ENCODE data around the gene SFT2D2. TPM values are rescaled to one million over a fixed set of nuclear protein-coding genes. Genes with fewer than 3 reads are reported as not detected.
A peak's percentile ranks its signal among the peaks of the same experiment; 100 is the strongest.

The SFT2D2 gene
- total RNA-seq, 1 donor from 2014 or later: 13.3 TPM

GRCh38 chr1:168259567-168259966 lies 33.8 kb downstream of the SFT2D2 start:
- no peak overlapping the region for H3K4me3 ChIP-seq
- intact Hi-C loops (cut with micrococcal nuclease): no loop called here

DNA sequence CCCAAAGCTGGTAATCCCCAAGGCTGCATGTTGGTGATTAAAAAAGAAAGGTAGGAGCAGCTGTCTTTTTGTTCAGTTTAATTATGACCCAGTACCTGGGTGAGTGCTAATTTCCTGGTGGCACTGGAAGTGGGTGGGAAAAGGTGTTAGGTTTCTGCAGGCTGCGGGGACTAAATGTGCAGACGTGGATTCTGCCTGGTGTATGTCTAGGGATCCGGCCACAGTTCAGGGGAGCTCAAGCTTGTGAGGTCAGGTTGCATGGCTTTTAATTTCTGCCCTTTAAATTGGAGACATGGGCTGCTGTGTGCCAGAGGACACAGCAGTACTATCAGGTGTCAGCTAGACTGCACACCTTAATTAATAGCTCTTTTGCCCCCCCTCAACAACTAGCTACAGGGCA lies 34.6 kb downstream of the SFT2D2 start:
- peaks cover 19% of the 10 kb centered on the region for H3K4me1 ChIP-seq
- intact Hi-C loops (cut with micrococcal nuclease): no loop called here

More at GRCh38 chr1:168259567-168259966, 33.8 kb downstream of the SFT2D2 start:
- Histone ChIP-seq H3K27ac (replicated peaks) (no peak overlapping the region), H3K36me3 (peaks cover 22% of the 10 kb centered on the region), H3K4me1 (peaks cover 19% of the 10 kb centered on the region), H3K27me3 (ENCODE audit: low read depth) (no peaks in the 10 kb centered on the region), H3K9me3 (replicated peaks) (peaks cover 27% of the 10 kb centered on the region)
- no peak for DNase-seq
- TF ChIP-seq, protein P1, sequence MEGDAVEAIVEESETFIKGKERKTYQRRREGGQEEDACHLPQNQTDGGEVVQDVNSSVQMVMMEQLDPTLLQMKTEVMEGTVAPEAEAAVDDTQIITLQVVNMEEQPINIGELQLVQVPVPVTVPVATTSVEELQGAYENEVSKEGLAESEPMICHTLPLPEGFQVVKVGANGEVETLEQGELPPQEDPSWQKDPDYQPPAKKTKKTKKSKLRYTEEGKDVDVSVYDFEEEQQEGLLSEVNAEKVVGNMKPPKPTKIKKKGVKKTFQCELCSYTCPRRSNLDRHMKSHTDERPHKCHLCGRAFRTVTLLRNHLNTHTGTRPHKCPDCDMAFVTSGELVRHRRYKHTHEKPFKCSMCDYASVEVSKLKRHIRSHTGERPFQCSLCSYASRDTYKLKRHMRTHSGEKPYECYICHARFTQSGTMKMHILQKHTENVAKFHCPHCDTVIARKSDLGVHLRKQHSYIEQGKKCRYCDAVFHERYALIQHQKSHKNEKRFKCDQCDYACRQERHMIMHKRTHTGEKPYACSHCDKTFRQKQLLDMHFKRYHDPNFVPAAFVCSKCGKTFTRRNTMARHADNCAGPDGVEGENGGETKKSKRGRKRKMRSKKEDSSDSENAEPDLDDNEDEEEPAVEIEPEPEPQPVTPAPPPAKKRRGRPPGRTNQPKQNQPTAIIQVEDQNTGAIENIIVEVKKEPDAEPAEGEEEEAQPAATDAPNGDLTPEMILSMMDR (IDR thresholded peaks at IDR 0.05; ENCODE audit: borderline replicate concordance): no peak

DNA sequence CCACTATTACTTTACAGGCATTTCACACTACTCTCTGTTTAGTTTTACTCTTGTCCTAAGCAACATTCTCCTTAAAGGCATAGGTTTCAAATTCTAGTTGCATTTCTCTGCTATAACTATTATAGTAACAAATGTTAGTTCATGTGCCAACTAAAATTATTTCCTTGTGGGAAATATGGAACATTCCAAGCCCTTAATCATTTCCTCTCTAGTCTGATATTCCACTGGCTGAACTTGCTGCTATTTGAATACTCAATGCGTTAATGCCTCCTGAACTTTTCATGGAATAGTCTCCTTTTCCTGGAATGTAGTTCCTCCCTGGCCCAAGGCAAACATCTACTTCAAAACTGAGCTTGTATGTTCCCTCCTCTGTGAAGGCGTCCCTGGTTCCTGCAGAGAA lies 35.6 kb downstream of the SFT2D2 start:
- Histone ChIP-seq H3K4me1 (peaks cover 19% of the 10 kb centered on the region), H3K4me3 (peak overlapping the region; percentile 4), H3K27ac (replicated peaks) (peak overlapping the region; percentile 34), H3K36me3 (peaks cover 9% of the 10 kb centered on the region), H3K27me3 (ENCODE audit: low read depth) (no peaks in the 10 kb centered on the region), H3K9me3 (replicated peaks) (peaks cover 11% of the 10 kb centered on the region)
- intact Hi-C loops (cut with micrococcal nuclease): no loop called here
- TF ChIP-seq, protein P1 (IDR thresholded peaks at IDR 0.05; ENCODE audit: borderline replicate concordance): no peak
- no peak for DNase-seq

More for the DNA sequence above, 34.6 kb downstream of the SFT2D2 start:
- Histone ChIP-seq H3K27me3 (ENCODE audit: low read depth) (no peaks in the 10 kb centered on the region), H3K36me3 (peaks cover 19% of the 10 kb centered on the region), H3K27ac (replicated peaks) (no peak overlapping the region), H3K4me3 (no peak overlapping the region), H3K9me3 (replicated peaks) (peaks cover 21% of the 10 kb centered on the region)
- DNase-seq: no peak
- TF ChIP-seq, protein P1 (IDR thresholded peaks at IDR 0.05; ENCODE audit: borderline replicate concordance): no peak

- no peaks in the 10 kb centered on the region for H3K36me3 ChIP-seq
- no peaks in the 10 kb centered on the region for H3K27me3 ChIP-seq (ENCODE audit: low read depth)
- no peak for DNase-seq
- TF ChIP-seq, protein P1 (IDR thresholded peaks at IDR 0.05; ENCODE audit: borderline replicate concordance): no peak
- no peak overlapping the region for H3K4me3 ChIP-seq
- H3K4me1 ChIP-seq: peaks cover 19% of the 10 kb centered on the region
- H3K27ac ChIP-seq (replicated peaks): no peak overlapping the region
- no peaks in the 10 kb centered on the region for H3K9me3 ChIP-seq (replicated peaks)
- intact Hi-C loops (cut with micrococcal nuclease): no loop called here
Measured at GRCh38 chr1:168263130-168263529, 37.3 kb downstream of the SFT2D2 start.

DNA sequence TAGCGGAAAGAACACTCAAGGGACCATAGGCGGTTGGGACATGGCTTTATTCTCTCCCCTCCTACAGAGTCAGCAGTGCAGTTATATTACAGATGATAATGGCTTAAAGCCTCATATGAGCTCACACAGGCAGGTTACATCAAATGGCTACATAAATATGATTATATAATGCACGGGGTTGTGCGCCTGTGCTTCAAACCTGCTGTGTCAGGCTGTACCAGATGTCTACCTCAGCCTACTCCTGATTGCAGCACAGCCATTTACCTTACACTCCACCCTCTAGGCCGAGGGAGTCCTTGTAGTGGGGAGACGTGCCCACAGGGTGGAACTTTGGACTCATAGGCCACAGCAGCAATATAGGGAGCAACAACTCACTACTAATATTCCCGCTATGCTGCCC lies 38.5 kb downstream of the SFT2D2 start:
- H3K4me1 ChIP-seq: peaks cover 19% of the 10 kb centered on the region
- TF ChIP-seq, protein P1 (IDR thresholded peaks at IDR 0.05; ENCODE audit: borderline replicate concordance): no peak
- no peaks in the 10 kb centered on the region for H3K9me3 ChIP-seq (replicated peaks)
- no peaks in the 10 kb centered on the region for H3K36me3 ChIP-seq
- H3K4me3 ChIP-seq: no peak overlapping the region
- intact Hi-C loops (cut with micrococcal nuclease): no loop called here
- DNase-seq: no peak
- H3K27ac ChIP-seq (replicated peaks): no peak overlapping the region
- H3K27me3 ChIP-seq (ENCODE audit: low read depth): no peaks in the 10 kb centered on the region

Measured in left ventricle myocardium inferior (tissue), 1 donor.